Glomerular visceral epithelial cell (primary cell): ENCODE data around the gene GADL1.
A peak's percentile ranks its signal among the peaks of the same experiment; 100 is the strongest.

Experiments
- DNase-seq: peaks from one replicate; pipeline ENCODE4 v3.0.0-alpha.2; 2016; ENCODE audit errors: extremely low spot score

Gene GADL1

GRCh38 chr3:30724863-30725262 lies 169.6 kb downstream of the GADL1 start:
- no peak for DNase-seq

GRCh38 chr3:30723211-30723610 lies 171.2 kb downstream of the GADL1 start:
- DNase-seq: no peak

DNA sequence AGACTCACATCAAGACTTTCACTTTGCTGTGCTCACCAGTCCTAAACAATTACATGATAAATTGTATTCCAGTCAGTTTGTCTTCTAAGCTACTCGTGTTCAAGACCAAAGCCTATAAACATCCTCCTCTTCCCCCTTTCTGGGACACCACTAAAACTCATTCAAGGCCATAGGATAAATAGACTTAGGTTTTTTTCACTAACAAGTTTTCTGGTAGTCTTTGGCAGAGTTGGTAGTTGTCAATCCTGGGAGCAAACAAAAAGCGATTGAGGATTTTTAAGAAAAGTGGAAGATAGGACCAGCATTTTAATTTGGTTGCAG lies 173.2 kb downstream of the GADL1 start:
- DNase-seq: no peak

GRCh38 chr3:30720586-30721313 lies 173.7 kb downstream of the GADL1 start:
- DNase-seq: peak; percentile 50

GRCh38 chr3:30719536-30719935 lies 174.9 kb downstream of the GADL1 start:
- no peak for DNase-seq

- DNase-seq: no peak
These were observed 180.5 kb downstream of the GADL1 start for GRCh38 chr3:30713885-30714503.

DNA sequence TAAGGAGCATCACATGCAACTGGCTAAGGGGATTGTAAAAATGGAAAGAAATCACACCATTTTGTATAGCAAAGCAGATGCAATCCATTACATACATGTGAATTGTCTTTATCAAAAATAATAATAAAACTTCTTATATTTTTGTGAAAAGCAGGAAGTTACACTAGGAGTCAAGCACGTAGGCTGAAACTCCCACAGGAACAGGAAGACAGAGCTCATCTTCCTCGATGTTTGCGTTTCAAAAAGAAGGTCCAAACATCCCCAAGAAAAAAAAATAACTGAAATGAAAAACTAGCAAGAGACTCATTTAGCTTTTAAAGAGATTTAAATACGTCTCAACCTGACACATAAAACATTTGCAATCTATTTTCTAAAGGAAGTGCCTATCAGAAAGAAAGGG lies 181.5 kb downstream of the GADL1 start:
- DNase-seq: no peak

GRCh38 chr3:30711867-30712266 lies 182.6 kb downstream of the GADL1 start:
- no peak for DNase-seq

- DNase-seq: no peak
These were observed 183.3 kb downstream of the GADL1 start for GRCh38 chr3:30711151-30711550.

- DNase-seq: no peak
These were observed 184.4 kb downstream of the GADL1 start for GRCh38 chr3:30710017-30710416.

DNA sequence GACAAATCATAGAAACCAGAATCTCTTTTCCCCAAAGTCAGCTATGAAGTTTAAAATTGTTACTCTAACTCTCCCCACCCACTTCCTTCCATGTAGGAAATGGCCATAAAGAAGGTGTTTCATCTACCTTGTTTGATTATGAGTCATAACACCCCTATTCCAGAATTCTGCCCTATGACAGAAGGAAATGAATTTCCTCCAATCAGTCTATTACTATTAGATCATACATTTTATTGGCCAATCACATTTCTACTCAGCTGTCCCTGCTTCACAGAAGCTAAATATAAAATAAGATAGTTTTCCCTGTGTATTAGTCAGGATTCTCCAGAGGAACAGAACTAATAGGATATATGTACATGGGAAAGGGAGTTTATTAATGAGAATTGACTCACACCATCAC lies 186.0 kb downstream of the GADL1 start:
- DNase-seq: no peak

- DNase-seq: no peak
These were observed 186.6 kb downstream of the GADL1 start for GRCh38 chr3:30707825-30708224.

GRCh38 chr3:30704931-30705890 lies 189.2 kb downstream of the GADL1 start:
- peak; percentile 38 for DNase-seq

- DNase-seq: no peak
These were observed 191.5 kb downstream of the GADL1 start for GRCh38 chr3:30702828-30703397.

DNA sequence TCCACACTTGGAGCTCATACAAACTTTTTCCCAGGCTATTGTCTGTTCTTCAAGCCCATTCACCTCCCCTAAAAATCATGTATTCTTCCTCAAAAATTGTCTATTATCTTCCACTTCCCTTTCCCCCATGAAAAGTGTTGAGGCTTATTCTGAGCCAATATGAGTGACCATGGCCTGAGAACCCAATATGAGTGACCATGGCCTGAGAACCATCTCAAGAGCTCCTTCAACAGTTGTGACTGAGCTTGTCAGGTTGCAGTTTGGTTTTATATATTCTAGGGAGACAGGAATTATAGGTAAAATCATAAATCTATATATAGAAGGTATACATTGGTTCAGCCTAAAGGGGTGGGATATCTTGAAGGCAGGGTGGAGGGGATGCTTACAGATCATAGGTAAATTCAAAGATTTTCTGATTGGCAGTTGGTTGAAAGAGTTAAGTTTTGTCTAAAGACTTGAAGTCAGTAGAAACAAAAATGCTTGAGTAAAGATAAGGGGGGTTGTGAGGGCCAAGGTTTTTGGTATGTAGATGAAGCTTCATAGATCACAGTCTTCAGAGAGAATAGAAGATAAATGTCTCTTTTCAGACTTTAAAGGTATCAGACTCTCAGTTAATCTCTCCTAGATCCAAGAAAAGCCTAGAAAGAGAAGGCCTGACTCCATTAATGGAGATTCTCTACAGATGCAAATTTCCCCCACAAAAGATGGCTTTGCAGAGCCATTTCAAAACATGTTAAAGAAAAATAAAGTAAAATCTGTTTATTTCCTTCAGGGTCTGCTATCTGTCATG lies 192.2 kb downstream of the GADL1 start:
- DNase-seq: no peak

DNA sequence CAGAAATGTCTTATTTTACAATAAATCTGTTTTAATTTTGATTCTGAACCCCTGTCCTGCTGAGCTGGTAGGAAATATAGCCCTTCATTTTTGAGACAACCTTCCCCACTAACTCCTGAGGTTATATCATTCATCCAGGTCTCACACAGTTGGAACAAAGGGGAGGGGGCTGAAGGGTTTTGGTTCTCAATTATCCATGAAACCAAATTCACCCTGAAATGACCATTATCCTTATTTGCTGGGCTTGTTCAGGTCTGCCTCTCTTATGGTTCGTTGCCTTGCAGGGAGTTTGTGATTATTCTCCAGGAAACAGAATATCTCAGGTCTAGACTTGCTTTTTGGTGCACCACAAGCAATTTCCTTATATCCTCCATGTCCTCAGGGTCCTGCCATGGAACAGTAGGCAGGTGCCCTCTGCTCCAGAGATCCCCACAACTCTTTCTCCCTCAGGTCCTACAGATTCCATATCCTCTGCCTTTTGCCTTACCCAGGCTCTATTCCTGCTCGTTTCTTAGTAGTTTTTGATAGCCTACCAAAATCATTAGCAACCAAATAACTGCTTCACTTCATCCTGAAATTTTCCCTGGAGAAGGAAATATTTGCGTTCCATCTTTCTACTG lies 193.6 kb downstream of the GADL1 start:
- DNase-seq: no peak

- DNase-seq: no peak
These were observed 194.5 kb downstream of the GADL1 start for GRCh38 chr3:30699927-30700326.

GRCh38 chr3:30698549-30698948 lies 195.9 kb downstream of the GADL1 start:
- DNase-seq: no peak

DNA sequence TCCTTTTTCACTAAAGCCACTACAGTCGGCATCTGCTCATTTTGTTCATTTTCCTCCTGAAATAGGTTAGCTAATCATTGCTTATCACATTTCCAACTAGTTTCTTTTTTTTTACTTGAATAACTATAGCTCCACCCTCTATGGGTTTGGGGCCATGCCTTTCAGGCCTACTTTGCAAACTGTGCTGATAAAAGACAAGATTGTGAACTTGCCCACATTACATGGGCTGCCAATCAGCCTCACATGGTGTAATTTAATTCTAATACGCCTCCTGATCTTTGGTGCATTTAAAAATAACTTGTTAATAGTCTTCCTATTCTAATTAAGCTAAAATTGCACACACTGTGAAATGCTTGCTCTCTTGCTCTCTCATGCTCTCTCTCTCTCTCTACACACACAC lies 197.6 kb downstream of the GADL1 start:
- no peak for DNase-seq

GRCh38 chr3:30696403-30696819 lies 198.1 kb downstream of the GADL1 start:
- no peak for DNase-seq
